ENCODE measurements around the gene APOL1. TPM values are rescaled to one million over a fixed set of nuclear protein-coding genes. Genes with fewer than 3 reads are reported as not detected.
"Not testable (repeated sequence)": the region's sequence is repeated elsewhere in the genome, so short reads cannot be mapped to it uniquely, and the experiment has no call there.

The APOL1 gene
- total and polyA plus RNA-seq, 9 donors, result 11.4 to 75.9 (median 34.4) TPM

GRCh38 chr22:36247955-36248354, 5.0 kb upstream of the APOL1 start:
- TF ChIP-seq EP300 (IDR thresholded peaks at IDR 0.05), result no peak
- TF ChIP-seq POLR2A (IDR thresholded peaks at IDR 0.05), result no peak
- no peak for TF ChIP-seq CTCF (IDR thresholded peaks at IDR 0.05)
- H3K27ac ChIP-seq, result no peak overlapping the region
- intact Hi-C loops (cut with DNase I), result no loop called here

GRCh38 chr22:36249160-36249559, 3.8 kb upstream of the APOL1 start:
- TF ChIP-seq POLR2A (IDR thresholded peaks at IDR 0.05), result no peak
- TF ChIP-seq EP300 (IDR thresholded peaks at IDR 0.05), result no peak
- no peak for TF ChIP-seq CTCF (IDR thresholded peaks at IDR 0.05)
- no peak overlapping the region for H3K4me3 ChIP-seq
- DNase-seq, result no peak
- no peaks in the 10 kb centered on the region for H3K36me3 ChIP-seq
- H3K9me3 ChIP-seq, result no peaks in the 10 kb centered on the region
- peaks cover 6% of the 10 kb centered on the region for H3K4me1 ChIP-seq (ENCODE audit: insufficient read depth)
- no peaks in the 10 kb centered on the region for H3K27me3 ChIP-seq
- 90 to 95% (median 90%) methylated on average over 2 of the region's 2 CpGs for WGBS, 3 donors
- intact Hi-C loops (cut with DNase I), result no loop called here
- H3K27ac ChIP-seq, result no peak overlapping the region

More at GRCh38 chr22:36247955-36248354, 5.0 kb upstream of the APOL1 start:
- WGBS, 3 donors, result 53 to 76% (median 62%) methylated on average over 5 of the region's 5 CpGs
- Histone ChIP-seq H3K27me3 (no peaks in the 10 kb centered on the region), H3K4me1 (ENCODE audit: insufficient read depth) (no peaks in the 10 kb centered on the region), H3K4me3 (no peak overlapping the region), H3K9me3 (no peaks in the 10 kb centered on the region), H3K36me3 (no peaks in the 10 kb centered on the region)
- no peak for DNase-seq

- WGBS, 3 donors, result 89 to 93% (median 92%) methylated on average over 24 of the region's 24 CpGs
- H3K9me3 ChIP-seq; H3K27me3 ChIP-seq; H3K36me3 ChIP-seq; DNase-seq; H3K27ac ChIP-seq; H3K4me3 ChIP-seq; intact Hi-C loops (cut with DNase I): not testable (repeated sequence)
- H3K4me1 ChIP-seq (ENCODE audit: insufficient read depth), result peaks cover 11% of the 10 kb centered on the region
Measured at GRCh38 chr22:36250292-36250960, 2.5 kb upstream of the APOL1 start.

- WGBS, 3 donors, result 88 to 92% (median 92%) methylated on average over 7 of the region's 7 CpGs
- H3K4me1 ChIP-seq (ENCODE audit: insufficient read depth), result peaks cover 11% of the 10 kb centered on the region
- DNase-seq; intact Hi-C loops (cut with DNase I); H3K4me3 ChIP-seq; H3K27me3 ChIP-seq; H3K36me3 ChIP-seq; H3K9me3 ChIP-seq: not testable (repeated sequence)
- H3K27ac ChIP-seq, result peak overlapping the region in 1 of 2 donors; percentile 75
Measured at GRCh38 chr22:36251979-36252608, 839 bp upstream of the APOL1 start.

- TF ChIP-seq EP300 (IDR thresholded peaks at IDR 0.05), result no peak
- TF ChIP-seq POLR2A (IDR thresholded peaks at IDR 0.05), result no peak
- no peak for TF ChIP-seq CTCF (IDR thresholded peaks at IDR 0.05)
- H3K4me3 ChIP-seq, result peak overlapping the region; percentile 52
- no peaks in the 10 kb centered on the region for H3K27me3 ChIP-seq
- H3K9me3 ChIP-seq, result no peaks in the 10 kb centered on the region
- intact Hi-C loops (cut with DNase I), result no loop called here
- H3K27ac ChIP-seq, result peak overlapping the region; percentile 58 to 75
- H3K4me1 ChIP-seq (ENCODE audit: insufficient read depth), result peaks cover 14% of the 10 kb centered on the region
- DNase-seq, result peak; percentile 47 to 73 (median 61)
- WGBS, 3 donors, result 55 to 62% (median 57%) methylated on average over 7 of the region's 7 CpGs
- no peaks in the 10 kb centered on the region for H3K36me3 ChIP-seq
Measured at GRCh38 chr22:36253523-36254490, 874 bp downstream of the APOL1 start.

GRCh38 chr22:36255572-36255971, 2.6 kb downstream of the APOL1 start:
- H3K9me3 ChIP-seq; H3K36me3 ChIP-seq; H3K27me3 ChIP-seq; DNase-seq; intact Hi-C loops (cut with DNase I); H3K4me3 ChIP-seq: not testable (repeated sequence)
- peaks cover 14% of the 10 kb centered on the region for H3K4me1 ChIP-seq (ENCODE audit: insufficient read depth)
- WGBS, 3 donors, result 85 to 90% methylated on average over 3 to 4 of the region's 5 CpGs; no CpG with 5 or more reads in 1 of the 3 donors
- H3K27ac ChIP-seq, result peak overlapping the region in 1 of 2 donors; percentile 76
